Measurements from ENCODE around the gene LAMA3.

LAMA3 gene

GRCh38 chr18:23842305-23842704 lies 153.1 kb downstream of the LAMA3 start:
- H3K27ac ChIP-seq: no peak overlapping the region
- no peak for DNase-seq (ENCODE audit: low read depth, low spot score)

- H3K27ac ChIP-seq: peak overlapping the region; percentile 64
- DNase-seq (ENCODE audit: low read depth, low spot score): no peak
Measured at GRCh38 chr18:23844991-23845680, 155.9 kb downstream of the LAMA3 start.

GRCh38 chr18:23845988-23846630 lies 156.9 kb downstream of the LAMA3 start:
- no peak overlapping the region for H3K27ac ChIP-seq
- DNase-seq (ENCODE audit: low read depth, low spot score): no peak

DNA sequence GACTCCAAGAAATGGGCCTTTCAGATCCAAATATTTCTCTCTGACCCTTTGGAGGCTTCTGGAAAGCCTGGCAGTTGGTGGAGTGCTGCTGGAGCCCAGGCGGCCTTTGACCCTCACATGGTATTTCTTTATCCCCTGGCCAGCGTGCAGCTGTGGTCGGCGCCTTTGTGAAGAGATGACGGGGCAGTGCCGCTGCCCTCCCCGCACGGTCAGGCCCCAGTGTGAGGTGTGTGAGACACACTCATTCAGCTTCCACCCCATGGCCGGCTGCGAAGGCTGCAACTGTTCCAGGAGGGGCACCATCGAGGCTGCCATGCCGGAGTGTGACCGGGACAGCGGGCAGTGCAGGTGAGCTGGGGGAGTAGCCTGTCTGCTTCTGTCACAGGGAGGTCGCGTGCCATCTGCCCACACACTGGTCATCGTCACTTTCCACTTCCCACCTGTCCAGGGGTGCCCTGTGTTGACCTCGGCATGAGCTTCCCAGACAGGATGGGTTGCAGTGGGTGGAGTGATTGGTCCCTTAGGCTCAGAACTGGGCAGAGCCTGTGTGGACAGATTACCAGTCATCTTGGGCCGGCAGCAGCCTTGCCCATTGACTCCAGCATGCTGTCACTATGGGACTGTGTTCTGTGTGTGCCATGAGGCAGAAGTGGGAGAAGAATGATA lies 158.2 kb downstream of the LAMA3 start:
- H3K27ac ChIP-seq: no peak overlapping the region
- DNase-seq (ENCODE audit: low read depth, low spot score): no peak

- H3K27ac ChIP-seq: peak overlapping the region; percentile 79
- no peak for DNase-seq (ENCODE audit: low read depth, low spot score)
Measured at GRCh38 chr18:23849141-23849540, 159.9 kb downstream of the LAMA3 start.

GRCh38 chr18:23850215-23850614 lies 161.0 kb downstream of the LAMA3 start:
- DNase-seq (ENCODE audit: low read depth, low spot score): no peak
- peak overlapping the region; percentile 79 for H3K27ac ChIP-seq

GRCh38 chr18:23851470-23852002 lies 162.3 kb downstream of the LAMA3 start:
- no peak overlapping the region for H3K27ac ChIP-seq
- DNase-seq (ENCODE audit: low read depth, low spot score): no peak

- DNase-seq (ENCODE audit: low read depth, low spot score): no peak
- no peak overlapping the region for H3K27ac ChIP-seq
Measured at GRCh38 chr18:23852236-23853045, 163.2 kb downstream of the LAMA3 start.

DNA sequence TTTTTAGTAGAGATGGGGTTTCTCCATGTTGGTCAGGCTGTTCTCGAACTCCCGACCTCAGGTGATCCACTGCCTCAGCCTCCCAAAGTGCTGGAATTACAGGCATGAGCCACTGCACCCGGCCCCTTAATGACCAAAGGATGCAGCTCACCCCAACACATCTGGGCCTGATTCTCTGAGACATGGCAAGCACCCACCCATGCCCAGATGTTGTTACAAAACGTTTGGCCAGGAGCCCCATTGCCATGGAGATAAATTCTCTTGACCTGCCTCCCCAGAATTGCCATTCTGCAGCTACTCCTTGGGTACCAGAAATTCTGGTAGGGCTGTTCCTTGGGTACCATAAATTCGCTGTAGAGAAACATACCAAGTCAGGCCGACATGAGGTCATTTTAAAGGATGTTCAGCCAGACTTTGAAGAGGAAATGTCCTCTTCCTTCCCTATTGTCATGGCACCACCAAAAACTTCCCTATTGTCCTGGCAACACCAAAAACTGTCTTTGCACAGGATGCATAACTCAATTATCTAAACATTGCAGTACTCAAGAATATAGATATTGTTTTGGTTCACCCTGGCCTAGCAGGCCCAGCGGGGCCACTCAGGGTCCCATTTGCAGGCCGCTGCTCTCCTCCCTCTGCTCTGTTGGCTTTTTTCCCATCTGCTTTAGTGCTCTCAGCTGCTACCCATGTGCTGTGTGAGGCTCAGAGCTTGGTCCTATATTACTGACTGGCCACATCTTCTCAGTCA lies 164.4 kb downstream of the LAMA3 start:
- no peak for DNase-seq (ENCODE audit: low read depth, low spot score)
- no peak overlapping the region for H3K27ac ChIP-seq

DNA sequence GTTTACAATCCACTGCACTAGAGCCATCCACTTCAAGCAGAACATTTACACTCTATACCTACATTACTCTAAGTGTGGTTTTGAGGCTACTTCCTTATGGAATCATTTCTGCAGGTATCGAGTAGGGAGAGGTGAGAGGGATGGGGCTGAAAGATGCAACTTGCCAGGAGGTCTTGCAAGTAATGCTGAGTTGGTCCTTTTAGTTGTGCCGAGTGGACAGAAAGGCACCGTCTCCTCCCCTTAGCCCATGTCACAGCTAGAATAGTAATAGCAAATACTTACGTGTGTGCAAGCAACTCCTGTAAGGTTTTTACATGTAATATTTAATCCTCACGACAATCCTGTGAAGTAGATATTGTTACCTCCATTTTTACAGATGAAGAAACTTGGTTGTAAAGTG lies 166.5 kb downstream of the LAMA3 start:
- DNase-seq (ENCODE audit: low read depth, low spot score): no peak
- H3K27ac ChIP-seq: no peak overlapping the region

DNA sequence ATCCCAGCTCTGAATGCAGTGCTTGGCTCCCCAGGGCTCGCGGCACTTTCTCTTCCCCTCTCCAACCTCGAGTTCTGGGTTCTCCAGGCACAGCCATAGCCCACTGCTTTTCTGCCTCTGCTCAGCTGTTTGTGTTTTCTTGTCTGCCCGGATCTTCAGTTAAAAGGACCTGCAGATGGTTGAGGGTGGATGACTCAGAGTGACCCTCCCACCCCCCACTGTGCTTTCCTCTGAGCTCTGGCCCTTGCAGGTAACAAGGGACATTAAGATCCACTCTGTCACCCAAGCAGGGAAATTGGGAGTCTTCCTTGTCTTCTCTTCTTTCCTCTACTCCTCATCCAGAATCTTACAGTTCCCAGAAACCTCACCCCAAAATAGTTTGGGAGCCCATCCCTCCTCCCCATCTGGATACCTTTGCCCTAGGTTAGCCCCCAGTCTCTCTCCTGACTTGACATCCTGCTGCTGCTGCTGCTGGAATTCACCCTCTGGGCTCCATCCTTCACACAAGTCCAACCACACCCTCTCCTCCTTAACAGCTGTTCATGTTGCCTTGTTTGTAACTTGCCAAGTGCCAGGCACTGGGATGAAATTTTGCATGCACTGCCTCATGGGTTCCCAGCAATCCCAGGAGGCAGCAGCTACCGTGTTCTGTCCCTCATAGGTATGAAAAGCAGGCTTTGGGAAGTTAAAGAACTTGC lies 167.4 kb downstream of the LAMA3 start:
- H3K27ac ChIP-seq: peak overlapping the region; percentile 73
- no peak for DNase-seq (ENCODE audit: low read depth, low spot score)

DNA sequence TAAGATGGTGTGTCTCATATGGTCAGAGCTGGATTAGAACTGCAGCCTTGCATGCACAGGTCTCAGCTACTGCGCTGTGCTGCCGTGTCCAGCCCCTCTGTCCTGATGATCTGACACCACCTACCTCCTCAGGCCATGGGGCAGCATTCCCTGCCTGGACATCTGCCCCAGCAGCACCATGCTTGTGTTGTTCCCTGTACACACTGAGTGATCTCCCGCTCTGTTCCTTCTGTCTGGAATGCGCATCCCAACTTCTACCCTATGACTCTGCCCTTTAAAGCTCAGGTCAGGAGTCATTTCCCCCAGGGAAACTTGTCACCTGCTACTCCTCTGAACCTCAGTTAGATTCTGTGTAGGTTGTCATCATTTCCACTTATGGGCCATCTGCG lies 167.9 kb downstream of the LAMA3 start:
- DNase-seq (ENCODE audit: low read depth, low spot score): no peak
- H3K27ac ChIP-seq: peak overlapping the region; percentile 73

GRCh38 chr18:23857756-23858155 lies 168.5 kb downstream of the LAMA3 start:
- H3K27ac ChIP-seq: peak overlapping the region; percentile 73
- DNase-seq (ENCODE audit: low read depth, low spot score): no peak

GRCh38 chr18:23859466-23860336 lies 170.4 kb downstream of the LAMA3 start:
- no peak overlapping the region for H3K27ac ChIP-seq
- DNase-seq (ENCODE audit: low read depth, low spot score): no peak

GRCh38 chr18:23861326-23861725 lies 172.1 kb downstream of the LAMA3 start:
- peak overlapping the region; percentile 55 for H3K27ac ChIP-seq
- no peak for DNase-seq (ENCODE audit: low read depth, low spot score)

DNA sequence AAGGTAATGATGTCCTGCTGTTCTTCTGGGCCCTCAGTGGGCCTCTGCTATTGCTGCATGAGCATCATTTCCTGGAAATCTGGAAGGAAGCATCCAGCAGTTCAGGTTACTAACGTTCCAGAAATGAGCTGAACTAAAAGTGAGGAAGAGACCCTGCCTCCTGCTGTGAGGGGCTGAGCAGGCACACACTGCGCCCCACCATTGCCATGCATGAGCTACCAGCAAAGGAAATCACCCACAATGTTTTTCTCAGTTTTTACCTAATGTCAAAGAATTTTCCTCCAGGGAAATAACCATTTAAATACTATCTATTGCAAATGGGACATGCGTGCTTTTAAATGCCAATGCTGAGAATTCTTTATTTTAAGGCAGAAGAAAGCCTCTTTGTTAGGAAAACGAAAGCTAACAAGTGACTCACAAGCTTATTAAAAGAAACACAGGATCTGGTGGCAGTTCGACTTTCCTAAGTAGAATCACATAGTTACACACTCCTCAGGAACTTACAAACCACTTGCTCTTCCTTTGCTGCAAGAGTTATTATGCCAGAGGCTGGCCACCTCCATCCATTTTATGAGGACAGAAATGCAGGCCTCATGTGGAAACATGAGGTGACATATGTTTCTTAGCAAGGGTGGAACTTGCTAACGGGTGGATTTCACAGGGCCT lies 172.7 kb downstream of the LAMA3 start:
- peak overlapping the region; percentile 55 for H3K27ac ChIP-seq
- peak; percentile 69 for DNase-seq (ENCODE audit: low read depth, low spot score)

DNA sequence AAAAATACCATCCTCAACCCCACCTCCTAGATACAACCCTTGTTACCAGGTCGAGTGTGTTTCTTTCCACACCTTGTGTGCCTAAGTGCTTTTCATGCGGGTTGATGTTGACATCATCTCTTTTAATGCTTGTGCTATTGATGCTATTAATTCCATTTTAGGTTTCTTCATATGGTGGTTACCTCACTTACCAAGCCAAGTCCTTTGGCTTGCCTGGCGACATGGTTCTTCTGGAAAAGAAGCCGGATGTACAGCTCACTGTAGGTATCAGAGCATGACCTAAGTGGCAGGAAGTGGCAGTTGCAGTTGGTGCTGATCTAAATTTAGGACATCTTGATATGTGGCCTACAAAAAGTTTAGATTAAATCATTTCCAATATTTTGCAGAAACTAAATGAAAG lies 175.4 kb downstream of the LAMA3 start:
- no peak overlapping the region for H3K27ac ChIP-seq
- no peak for DNase-seq (ENCODE audit: low read depth, low spot score)

DNA sequence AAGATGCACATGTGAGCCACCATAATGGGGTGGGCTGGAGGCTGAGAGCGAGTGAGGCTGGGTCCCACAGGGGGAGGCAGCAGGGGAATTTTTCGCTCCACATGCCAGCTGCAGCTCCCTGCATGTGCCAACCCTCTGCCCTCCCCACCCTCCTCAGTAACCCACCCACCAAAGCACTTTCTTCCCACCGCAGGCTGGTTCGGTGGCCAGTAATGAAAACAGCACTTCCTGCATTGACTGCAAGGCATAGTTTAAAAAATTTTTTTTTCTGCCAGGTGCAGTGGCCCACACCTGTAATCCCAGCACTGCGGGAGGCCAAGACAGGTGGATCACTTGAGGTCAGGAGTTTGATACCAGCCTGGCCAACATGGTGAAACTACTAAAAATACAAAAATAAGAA lies 177.8 kb downstream of the LAMA3 start:
- DNase-seq (ENCODE audit: low read depth, low spot score): no peak
- H3K27ac ChIP-seq: no peak overlapping the region
